ENCODE results near the gene LCE3B. TPM values are rescaled to one million over a fixed set of nuclear protein-coding genes. Genes with fewer than 3 reads are reported as not detected.

LCE3B gene
- polyA plus RNA-seq, 1 experiment = not detected

DNA sequence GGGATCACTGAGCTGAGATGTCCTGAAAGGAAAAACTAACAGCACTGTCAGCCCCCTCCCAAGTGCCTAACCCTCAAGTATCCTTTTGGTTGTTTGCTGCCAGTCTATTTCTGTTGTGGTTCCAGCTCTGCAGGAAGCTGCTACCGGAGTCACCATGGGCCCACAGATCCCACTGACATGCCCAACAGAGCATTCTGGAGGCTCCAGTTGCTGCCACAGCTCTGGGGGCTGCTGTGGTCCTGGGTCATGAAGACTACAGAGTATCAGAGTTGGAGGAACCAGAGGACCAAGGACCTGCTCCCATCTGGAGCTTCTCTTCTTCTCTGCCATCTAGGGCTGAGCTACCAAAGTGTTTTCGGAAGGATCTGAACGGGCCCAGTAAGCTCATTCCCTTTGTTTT, 8.4 kb downstream of the LCE3B start:
- H3K4me3 ChIP-seq (ENCODE audit: low read depth, low read length) = no peak overlapping the region
- no peak for DNase-seq (ENCODE audit: low read depth)
- TF ChIP-seq, protein P1, sequence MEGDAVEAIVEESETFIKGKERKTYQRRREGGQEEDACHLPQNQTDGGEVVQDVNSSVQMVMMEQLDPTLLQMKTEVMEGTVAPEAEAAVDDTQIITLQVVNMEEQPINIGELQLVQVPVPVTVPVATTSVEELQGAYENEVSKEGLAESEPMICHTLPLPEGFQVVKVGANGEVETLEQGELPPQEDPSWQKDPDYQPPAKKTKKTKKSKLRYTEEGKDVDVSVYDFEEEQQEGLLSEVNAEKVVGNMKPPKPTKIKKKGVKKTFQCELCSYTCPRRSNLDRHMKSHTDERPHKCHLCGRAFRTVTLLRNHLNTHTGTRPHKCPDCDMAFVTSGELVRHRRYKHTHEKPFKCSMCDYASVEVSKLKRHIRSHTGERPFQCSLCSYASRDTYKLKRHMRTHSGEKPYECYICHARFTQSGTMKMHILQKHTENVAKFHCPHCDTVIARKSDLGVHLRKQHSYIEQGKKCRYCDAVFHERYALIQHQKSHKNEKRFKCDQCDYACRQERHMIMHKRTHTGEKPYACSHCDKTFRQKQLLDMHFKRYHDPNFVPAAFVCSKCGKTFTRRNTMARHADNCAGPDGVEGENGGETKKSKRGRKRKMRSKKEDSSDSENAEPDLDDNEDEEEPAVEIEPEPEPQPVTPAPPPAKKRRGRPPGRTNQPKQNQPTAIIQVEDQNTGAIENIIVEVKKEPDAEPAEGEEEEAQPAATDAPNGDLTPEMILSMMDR (IDR thresholded peaks at IDR 0.05; ENCODE audit: insufficient read depth, low read depth, low read length) = no peak
- H3K27me3 ChIP-seq (ENCODE audit: control insufficient read depth, insufficient read depth, low read length) = no peaks in the 10 kb centered on the region
- no peaks in the 10 kb centered on the region for H3K36me3 ChIP-seq (ENCODE audit: control insufficient read depth, insufficient read depth, low read length)
- POLR2A ChIA-PET = no interaction called here
- CTCF ChIA-PET = no interaction called here

DNA sequence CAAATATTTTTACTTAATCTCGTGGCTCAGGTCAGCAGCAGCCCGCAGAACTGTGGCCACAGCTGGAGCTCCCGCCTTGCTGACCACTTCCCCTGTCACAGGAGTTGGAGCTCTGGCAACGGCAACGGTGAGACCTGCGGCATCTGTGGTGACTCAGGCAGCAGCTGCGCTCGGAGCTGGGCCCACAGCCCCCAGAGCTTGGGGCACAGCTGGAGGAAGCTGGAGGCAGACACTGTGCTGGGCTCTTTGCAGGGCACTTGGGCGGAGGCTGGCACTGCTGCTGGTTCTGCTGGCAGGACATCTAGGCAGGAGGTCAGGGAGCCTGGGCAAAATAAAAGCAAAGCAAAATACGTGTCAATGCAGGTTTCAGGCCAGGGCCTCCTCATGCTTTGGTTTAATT, 9.2 kb downstream of the LCE3B start, which contains the start of gene LCE3A:
TSS of gene LCE3A (minus strand) at position 301 of the 400 bp plus-strand sequence. CDS start at position 301, 0 bp downstream.
- CTCF ChIA-PET = no interaction called here

DNA sequence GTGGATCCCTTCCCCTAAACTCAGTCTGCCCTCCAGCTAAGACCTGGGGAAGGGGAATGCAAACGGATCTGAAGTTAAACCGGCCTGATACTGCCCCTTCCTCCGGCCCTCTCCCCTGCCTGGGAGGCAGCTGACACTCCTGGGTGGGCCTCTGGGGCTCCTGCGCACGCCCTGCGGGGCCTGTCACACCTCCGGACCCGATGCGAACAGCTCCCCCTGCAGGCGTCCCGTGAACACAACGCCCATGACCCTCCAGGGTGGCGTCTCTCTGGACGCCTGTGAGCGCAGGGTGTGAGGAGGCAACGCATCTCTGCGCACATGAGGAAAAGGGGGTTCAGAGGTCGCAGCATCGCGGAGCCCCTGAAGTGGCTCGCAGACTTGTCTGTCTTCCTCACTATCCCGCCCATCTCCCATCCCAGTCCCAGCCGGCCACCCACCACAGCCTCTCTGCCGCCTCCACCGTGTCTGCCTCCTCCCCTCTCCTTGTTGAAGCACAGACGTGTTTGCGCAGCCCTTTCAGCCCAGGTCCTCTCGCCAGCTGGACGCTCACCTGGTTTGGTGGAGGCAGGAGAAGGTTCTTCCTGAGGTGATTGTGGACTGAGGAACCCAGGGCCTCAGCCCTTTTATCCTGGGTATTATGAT, 9.7 kb downstream of the LCE3B start:
- POLR2A ChIA-PET = no interaction called here
- TF ChIP-seq, protein P1 (IDR thresholded peaks at IDR 0.05; ENCODE audit: insufficient read depth, low read depth, low read length) = no peak
- Histone ChIP-seq H3K27me3 (ENCODE audit: control insufficient read depth, insufficient read depth, low read length) (no peaks in the 10 kb centered on the region), H3K4me3 (ENCODE audit: low read depth, low read length) (no peak overlapping the region), H3K36me3 (ENCODE audit: control insufficient read depth, insufficient read depth, low read length) (no peaks in the 10 kb centered on the region)
- CTCF ChIA-PET = no interaction called here
- DNase-seq (ENCODE audit: low read depth) = no peak

More for the DNA sequence above, 9.2 kb downstream of the LCE3B start, which contains the start of gene LCE3A:
- H3K4me3 ChIP-seq (ENCODE audit: low read depth, low read length) = no peak within 1 kb of the TSS
- TF ChIP-seq, protein P1 (IDR thresholded peaks at IDR 0.05; ENCODE audit: insufficient read depth, low read depth, low read length) = no peak
- POLR2A ChIA-PET = no interaction called here
- DNase-seq (ENCODE audit: low read depth) = no peak
- H3K27me3 ChIP-seq (ENCODE audit: control insufficient read depth, insufficient read depth, low read length) = no peaks in the 10 kb centered on the region
- no peaks in the 10 kb centered on the region for H3K36me3 ChIP-seq (ENCODE audit: control insufficient read depth, insufficient read depth, low read length)

DNA sequence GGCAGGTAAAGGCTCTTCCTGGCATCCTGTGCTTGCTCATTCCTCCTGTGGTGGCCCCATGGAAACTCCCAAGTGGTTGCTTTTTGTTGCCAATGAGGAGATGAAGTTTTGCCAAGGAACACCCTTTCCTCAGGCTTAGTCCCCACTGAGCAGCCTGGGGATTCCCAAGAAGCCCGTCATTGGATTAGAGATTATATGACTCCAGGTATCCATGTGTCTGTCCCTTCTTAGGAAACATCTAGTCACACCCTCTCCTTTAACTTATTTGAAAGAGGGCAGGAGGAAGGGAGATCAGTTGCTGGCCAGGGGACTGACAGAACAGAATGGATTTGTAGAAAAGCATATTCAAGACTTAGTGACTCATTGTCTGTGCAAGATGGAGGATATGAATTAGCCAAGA, 13.1 kb downstream of the LCE3B start:
- DNase-seq (ENCODE audit: low read depth) = no peak
- Histone ChIP-seq H3K4me3 (ENCODE audit: low read depth, low read length) (no peak overlapping the region), H3K36me3 (ENCODE audit: control insufficient read depth, insufficient read depth, low read length) (no peaks in the 10 kb centered on the region), H3K27me3 (ENCODE audit: control insufficient read depth, insufficient read depth, low read length) (no peaks in the 10 kb centered on the region)
- ChIA-PET CTCF (no interaction called here), POLR2A (no interaction called here)
- TF ChIP-seq, protein P1 (IDR thresholded peaks at IDR 0.05; ENCODE audit: insufficient read depth, low read depth, low read length) = no peak

DNA sequence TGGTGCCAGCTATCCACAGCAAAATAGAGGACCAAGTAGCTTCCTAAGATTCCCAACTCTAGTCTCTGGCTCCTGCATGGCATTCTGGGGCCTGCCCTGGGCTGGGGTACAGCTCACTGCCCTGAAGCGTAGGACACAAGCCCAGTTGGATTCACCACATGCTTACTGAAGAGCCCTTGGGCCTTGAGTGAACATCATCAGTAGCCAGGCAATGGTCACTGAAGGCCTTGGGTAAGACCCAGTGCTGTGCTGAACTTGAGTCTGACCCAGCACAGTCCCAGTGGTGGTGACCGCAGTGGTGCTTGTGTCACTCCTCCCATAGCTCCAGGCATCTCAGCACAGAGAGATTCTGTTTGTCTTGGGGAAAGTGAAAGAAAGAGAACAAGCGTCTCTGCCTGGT, 17.0 kb downstream of the LCE3B start:
- no peak for DNase-seq (ENCODE audit: low read depth)
- POLR2A ChIA-PET = no interaction called here
- no peaks in the 10 kb centered on the region for H3K27me3 ChIP-seq (ENCODE audit: control insufficient read depth, insufficient read depth, low read length)
- TF ChIP-seq, protein P1 (IDR thresholded peaks at IDR 0.05; ENCODE audit: insufficient read depth, low read depth, low read length) = no peak
- no peak overlapping the region for H3K4me3 ChIP-seq (ENCODE audit: low read depth, low read length)
- no peaks in the 10 kb centered on the region for H3K36me3 ChIP-seq (ENCODE audit: control insufficient read depth, insufficient read depth, low read length)
- CTCF ChIA-PET = no interaction called here
